ENCODE data around the gene BACH1. TPM values are rescaled to one million over a fixed set of nuclear protein-coding genes. Genes with fewer than 3 reads are reported as not detected.

The BACH1 gene
- total RNA-seq, 1 donor from 2014 or later: 123 TPM

DNA sequence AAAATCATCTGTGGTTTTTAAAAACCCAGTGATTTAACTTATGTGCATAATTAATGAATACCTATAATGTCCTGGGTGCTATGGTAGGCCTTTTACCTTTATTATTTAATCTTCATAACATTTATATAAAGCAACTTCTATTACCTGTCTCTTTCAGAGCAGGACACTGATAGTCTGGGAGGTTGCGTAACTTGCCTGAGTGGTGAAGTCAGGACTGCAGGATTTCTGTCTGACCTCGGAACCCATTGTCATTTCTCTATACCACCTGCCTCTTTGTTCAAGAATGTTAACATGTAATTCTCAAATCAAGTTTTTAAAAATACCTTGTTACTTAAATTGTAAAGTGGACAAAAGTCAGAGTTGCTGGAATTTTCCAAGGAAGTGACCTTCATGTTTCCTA is 41.0 kb upstream of the BACH1 start:
- peaks cover 25% of the 10 kb centered on the region for H3K4me1 Mint-ChIP-seq (ENCODE audit: low read depth)
- no peak overlapping the region for H3K4me3 Mint-ChIP-seq (ENCODE audit: unreplicated experiment)
- no peak overlapping the region for H3K27ac Mint-ChIP-seq (ENCODE audit: unreplicated experiment)
- no peaks in the 10 kb centered on the region for H3K27me3 Mint-ChIP-seq (ENCODE audit: low read depth)
- no peak for DNase-seq (ENCODE audit: low spot score)
- peaks cover 13% of the 10 kb centered on the region for H3K9me3 Mint-ChIP-seq (ENCODE audit: low read depth)
- peaks cover 9% of the 10 kb centered on the region for H3K36me3 Mint-ChIP-seq (ENCODE audit: low read depth)
- TF ChIP-seq, protein P1, sequence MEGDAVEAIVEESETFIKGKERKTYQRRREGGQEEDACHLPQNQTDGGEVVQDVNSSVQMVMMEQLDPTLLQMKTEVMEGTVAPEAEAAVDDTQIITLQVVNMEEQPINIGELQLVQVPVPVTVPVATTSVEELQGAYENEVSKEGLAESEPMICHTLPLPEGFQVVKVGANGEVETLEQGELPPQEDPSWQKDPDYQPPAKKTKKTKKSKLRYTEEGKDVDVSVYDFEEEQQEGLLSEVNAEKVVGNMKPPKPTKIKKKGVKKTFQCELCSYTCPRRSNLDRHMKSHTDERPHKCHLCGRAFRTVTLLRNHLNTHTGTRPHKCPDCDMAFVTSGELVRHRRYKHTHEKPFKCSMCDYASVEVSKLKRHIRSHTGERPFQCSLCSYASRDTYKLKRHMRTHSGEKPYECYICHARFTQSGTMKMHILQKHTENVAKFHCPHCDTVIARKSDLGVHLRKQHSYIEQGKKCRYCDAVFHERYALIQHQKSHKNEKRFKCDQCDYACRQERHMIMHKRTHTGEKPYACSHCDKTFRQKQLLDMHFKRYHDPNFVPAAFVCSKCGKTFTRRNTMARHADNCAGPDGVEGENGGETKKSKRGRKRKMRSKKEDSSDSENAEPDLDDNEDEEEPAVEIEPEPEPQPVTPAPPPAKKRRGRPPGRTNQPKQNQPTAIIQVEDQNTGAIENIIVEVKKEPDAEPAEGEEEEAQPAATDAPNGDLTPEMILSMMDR (IDR thresholded peaks at IDR 0.05): no peak

DNA sequence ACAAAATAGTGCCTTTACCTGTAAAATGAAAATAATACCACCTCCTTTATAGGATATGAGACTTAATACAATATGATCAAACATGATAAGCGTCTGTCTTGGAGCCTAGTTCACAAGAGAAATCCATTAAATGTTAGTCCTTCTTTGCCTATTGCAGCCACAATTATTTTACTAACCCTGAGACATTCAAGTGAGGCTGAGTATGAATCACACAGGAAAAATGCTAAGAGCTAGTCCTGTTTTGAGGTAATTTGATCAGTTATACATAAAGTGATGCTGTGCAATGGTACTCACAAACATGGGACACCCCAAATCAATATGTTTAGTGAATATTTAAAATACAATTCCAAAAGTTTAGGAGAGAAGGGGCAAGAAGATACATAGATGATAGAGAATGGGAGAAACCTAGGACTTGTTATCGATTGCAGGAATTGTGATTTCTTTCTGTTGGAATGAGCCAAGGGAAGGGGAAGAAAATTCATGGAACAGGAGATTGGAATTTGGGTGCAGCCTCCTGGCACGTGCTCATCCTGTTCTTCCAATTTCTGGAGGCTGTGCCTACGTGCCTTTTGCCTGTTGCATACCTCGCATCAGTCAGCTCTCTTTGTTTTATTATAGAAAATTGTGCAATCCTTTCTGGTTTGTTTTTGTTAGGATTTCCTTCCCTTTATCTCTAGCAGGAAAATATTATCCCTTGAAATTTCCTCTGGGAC is 39.9 kb upstream of the BACH1 start:
- TF ChIP-seq, protein P1 (IDR thresholded peaks at IDR 0.05): no peak
- Mint-ChIP-seq H3K27ac (ENCODE audit: unreplicated experiment) (peak overlapping the region; percentile 43), H3K9me3 (ENCODE audit: low read depth) (peaks cover 9% of the 10 kb centered on the region), H3K27me3 (ENCODE audit: low read depth) (no peaks in the 10 kb centered on the region), H3K36me3 (ENCODE audit: low read depth) (peaks cover 5% of the 10 kb centered on the region), H3K4me3 (ENCODE audit: unreplicated experiment) (no peak overlapping the region), H3K4me1 (ENCODE audit: low read depth) (peaks cover 25% of the 10 kb centered on the region)
- no peak for DNase-seq (ENCODE audit: low spot score)

DNA sequence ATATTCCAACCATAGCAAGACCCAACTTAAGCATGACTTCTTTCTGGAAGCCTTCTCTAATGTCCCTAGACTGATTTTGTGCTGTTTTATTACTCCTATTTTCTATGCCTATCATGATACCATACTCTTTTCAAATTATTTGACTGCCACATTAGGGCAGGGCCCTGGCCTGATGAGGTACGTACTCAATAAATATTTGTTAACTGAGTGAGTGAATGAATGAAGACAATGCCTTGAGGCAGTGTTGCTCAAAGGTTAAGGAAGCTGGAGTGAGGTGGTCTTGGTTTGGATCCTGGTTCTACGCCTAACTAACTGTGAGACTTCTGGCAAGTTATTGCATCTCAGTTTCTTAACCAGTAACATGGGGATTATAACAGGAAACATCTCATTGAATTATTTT is 38.3 kb upstream of the BACH1 start:
- DNase-seq (ENCODE audit: low spot score): no peak
- Mint-ChIP-seq H3K27me3 (ENCODE audit: low read depth) (no peaks in the 10 kb centered on the region), H3K4me1 (ENCODE audit: low read depth) (peaks cover 25% of the 10 kb centered on the region), H3K9me3 (ENCODE audit: low read depth) (no peaks in the 10 kb centered on the region), H3K4me3 (ENCODE audit: unreplicated experiment) (no peak overlapping the region), H3K27ac (ENCODE audit: unreplicated experiment) (no peak overlapping the region), H3K36me3 (ENCODE audit: low read depth) (no peaks in the 10 kb centered on the region)
- TF ChIP-seq, protein P1 (IDR thresholded peaks at IDR 0.05): no peak

DNA sequence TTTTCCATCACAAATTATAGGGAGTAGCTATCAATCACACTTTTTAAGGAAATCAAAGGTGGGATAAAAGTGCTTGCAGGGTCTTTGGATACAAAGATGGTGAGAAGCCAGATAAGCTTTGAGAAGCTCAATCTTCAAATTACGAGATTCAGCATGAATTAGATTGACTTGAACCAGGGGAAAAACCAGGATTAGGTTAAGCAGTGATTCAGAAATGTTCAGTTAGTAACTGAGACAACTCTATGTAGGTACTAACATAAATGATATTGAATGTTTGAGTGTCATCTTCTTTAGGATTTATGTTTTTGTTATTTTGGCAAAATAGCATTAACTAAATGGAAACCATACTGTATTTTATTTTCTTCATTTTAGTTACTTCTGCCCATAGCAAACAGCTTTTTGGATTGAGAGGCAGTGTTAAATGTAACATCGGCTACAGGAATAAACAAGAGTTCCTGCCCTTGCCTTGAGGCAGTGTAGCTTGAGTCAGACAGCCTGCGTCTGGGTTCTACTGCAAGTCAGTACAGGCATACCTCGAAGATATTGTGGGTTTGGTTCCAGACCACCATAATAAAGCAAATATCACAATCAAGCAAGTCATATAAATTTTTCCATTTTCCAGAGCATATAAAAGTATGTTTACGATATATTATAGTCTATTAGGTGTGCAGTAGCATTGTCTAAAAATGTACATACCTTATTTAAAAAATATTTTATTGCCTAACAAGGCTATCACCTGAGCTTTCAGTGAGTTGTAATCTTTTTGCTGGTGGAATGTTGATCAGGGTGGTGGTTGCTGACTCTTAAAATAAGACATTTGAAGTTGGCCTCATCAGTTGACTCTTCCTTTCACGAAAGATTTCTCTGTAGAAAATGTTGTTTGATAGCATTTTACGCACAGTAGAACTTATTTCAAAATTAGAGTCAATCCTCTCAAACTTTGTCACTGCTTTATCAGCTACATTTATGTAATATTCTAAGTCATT is 36.9 kb upstream of the BACH1 start:
- no peak overlapping the region for H3K4me3 Mint-ChIP-seq (ENCODE audit: unreplicated experiment)
- peaks cover 19% of the 10 kb centered on the region for H3K4me1 Mint-ChIP-seq (ENCODE audit: low read depth)
- TF ChIP-seq, protein P1 (IDR thresholded peaks at IDR 0.05): no peak
- no peaks in the 10 kb centered on the region for H3K9me3 Mint-ChIP-seq (ENCODE audit: low read depth)
- H3K27me3 Mint-ChIP-seq (ENCODE audit: low read depth): no peaks in the 10 kb centered on the region
- no peak overlapping the region for H3K27ac Mint-ChIP-seq (ENCODE audit: unreplicated experiment)
- no peaks in the 10 kb centered on the region for H3K36me3 Mint-ChIP-seq (ENCODE audit: low read depth)
- no peak for DNase-seq (ENCODE audit: low spot score)

DNA sequence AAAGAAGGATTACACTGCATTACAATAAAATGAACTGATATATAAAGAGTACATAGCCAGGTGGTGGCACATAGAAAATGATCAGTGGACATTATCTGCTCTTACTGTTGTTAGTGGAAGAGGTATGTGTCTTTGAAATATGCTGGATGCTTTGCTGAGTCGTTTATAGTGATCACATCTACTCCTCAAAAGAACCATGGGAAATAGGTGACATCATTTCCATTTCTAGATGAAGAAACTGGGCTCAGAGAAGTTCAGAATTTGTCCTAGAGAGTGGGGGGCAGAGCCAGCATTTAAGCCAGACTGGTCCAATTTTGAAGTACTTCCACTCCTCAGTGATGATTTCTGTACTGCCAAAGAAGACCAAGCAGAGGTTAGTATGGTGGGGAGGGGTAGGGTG is 34.0 kb upstream of the BACH1 start:
- H3K36me3 Mint-ChIP-seq (ENCODE audit: low read depth): no peaks in the 10 kb centered on the region
- H3K27ac Mint-ChIP-seq (ENCODE audit: unreplicated experiment): no peak overlapping the region
- TF ChIP-seq, protein P1 (IDR thresholded peaks at IDR 0.05): no peak
- no peaks in the 10 kb centered on the region for H3K9me3 Mint-ChIP-seq (ENCODE audit: low read depth)
- DNase-seq (ENCODE audit: low spot score): no peak
- peaks cover 3% of the 10 kb centered on the region for H3K4me1 Mint-ChIP-seq (ENCODE audit: low read depth)
- no peaks in the 10 kb centered on the region for H3K27me3 Mint-ChIP-seq (ENCODE audit: low read depth)
- no peak overlapping the region for H3K4me3 Mint-ChIP-seq (ENCODE audit: unreplicated experiment)
